ENCODE results near the gene PLA2G7. TPM values are rescaled to one million over a fixed set of nuclear protein-coding genes. Genes with fewer than 3 reads are reported as not detected.
"Not testable (repeated sequence)": the region's sequence is repeated elsewhere in the genome, so short reads cannot be mapped to it uniquely, and the experiment has no call there.

Gene PLA2G7
- total and polyA plus RNA-seq, 3 experiments from 2014 or later: 2.1 to 2.4 TPM; not detected in 1

DNA sequence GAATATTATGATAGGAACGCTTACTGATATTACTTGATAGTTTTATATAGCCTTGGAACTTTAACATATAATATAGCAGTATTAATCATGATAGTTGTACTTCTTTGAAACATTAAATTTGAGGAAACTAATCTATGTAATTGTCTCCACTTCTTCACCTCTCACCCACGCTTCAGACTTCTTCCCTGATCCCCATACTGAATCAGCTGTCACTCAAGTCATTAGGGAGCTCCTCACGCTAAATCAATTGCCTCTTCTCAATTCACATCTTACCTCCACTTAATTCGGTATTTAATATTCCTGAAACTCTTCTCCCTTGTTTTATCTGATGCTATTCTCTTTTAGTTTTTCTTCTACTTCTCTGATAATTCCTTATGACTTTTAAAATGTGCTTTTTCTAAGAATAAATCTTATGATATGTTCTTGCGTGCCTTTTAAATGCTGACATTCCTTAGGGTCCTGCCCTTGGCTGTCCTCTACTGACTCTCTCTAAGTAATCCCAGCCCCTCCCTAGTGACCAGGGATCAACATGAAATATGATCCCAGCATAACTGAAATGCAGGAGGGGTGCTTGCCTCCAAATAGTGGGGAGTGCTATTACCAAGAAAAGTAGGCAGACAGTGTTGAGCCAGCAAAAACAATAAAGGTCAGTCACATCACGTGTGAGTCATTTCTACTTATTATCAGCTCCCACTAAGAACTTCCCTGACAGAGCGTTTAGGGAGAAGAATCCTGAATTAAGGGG, 21.5 kb upstream of the PLA2G7 start:
- ChIA-PET POLR2A (no interaction called here), CTCF (no interaction called here)
- H3K27ac Mint-ChIP-seq: no peak overlapping the region
- H3K4me1 Mint-ChIP-seq: no peaks in the 10 kb centered on the region
- Histone ChIP-seq H3K9me3 (ENCODE audit: low read length) (no peaks in the 10 kb centered on the region), H3K4me1 (ENCODE audit: insufficient read depth, low read length) (no peaks in the 10 kb centered on the region), H3K27me3 (ENCODE audit: insufficient read depth, low read length, poor library complexity, severe bottlenecking) (no peaks in the 10 kb centered on the region), H3K36me3 (ENCODE audit: insufficient read depth, low read length) (no peaks in the 10 kb centered on the region), H3K4me3 (ENCODE audit: low read length) (no peak overlapping the region), H3K27ac (ENCODE audit: low read depth, low read length) (no peak overlapping the region)
- peaks cover 0 to 2% (median 0%) of the 10 kb centered on the region in 5 donors for H3K9me3 Mint-ChIP-seq
- DNase-seq: no peak
- H3K36me3 Mint-ChIP-seq: no peaks in the 10 kb centered on the region
- H3K27me3 Mint-ChIP-seq: peaks cover 10 to 29% of the 10 kb centered on the region in 2 donors
- H3K4me3 Mint-ChIP-seq: no peak overlapping the region

- Histone ChIP-seq H3K27ac (ENCODE audit: low read depth, low read length) (no peak overlapping the region), H3K9me3 (ENCODE audit: low read length) (no peaks in the 10 kb centered on the region), H3K36me3 (ENCODE audit: insufficient read depth, low read length) (no peaks in the 10 kb centered on the region), H3K27me3 (ENCODE audit: insufficient read depth, low read length, poor library complexity, severe bottlenecking) (no peaks in the 10 kb centered on the region), H3K4me1 (ENCODE audit: insufficient read depth, low read length) (no peaks in the 10 kb centered on the region), H3K4me3 (ENCODE audit: low read length) (no peak overlapping the region)
- DNase-seq: no peak
- CTCF ChIA-PET: no interaction called here
- no peaks in the 10 kb centered on the region for H3K36me3 Mint-ChIP-seq
- POLR2A ChIA-PET: no interaction called here
- H3K27me3 Mint-ChIP-seq: peaks cover 8 to 28% of the 10 kb centered on the region in 2 donors
- H3K4me3 Mint-ChIP-seq: no peak overlapping the region
- no peaks in the 10 kb centered on the region for H3K4me1 Mint-ChIP-seq
- H3K9me3 Mint-ChIP-seq: no peaks in the 10 kb centered on the region
- H3K27ac Mint-ChIP-seq: no peak overlapping the region
Measured at GRCh38 chr6:46755865-46756264, 20.7 kb upstream of the PLA2G7 start.

- peaks cover 4 to 31% of the 10 kb centered on the region in 2 donors for H3K27me3 Mint-ChIP-seq
- POLR2A ChIA-PET: no interaction called here
- H3K4me3 Mint-ChIP-seq: no peak overlapping the region
- DNase-seq: no peak
- no peaks in the 10 kb centered on the region for H3K4me1 ChIP-seq (ENCODE audit: insufficient read depth, low read length)
- CTCF ChIA-PET: no interaction called here
- no peaks in the 10 kb centered on the region for H3K36me3 Mint-ChIP-seq
- no peaks in the 10 kb centered on the region for H3K9me3 Mint-ChIP-seq
- no peaks in the 10 kb centered on the region for H3K4me1 Mint-ChIP-seq
- no peak overlapping the region for H3K4me3 ChIP-seq (ENCODE audit: low read length)
- no peaks in the 10 kb centered on the region for H3K9me3 ChIP-seq (ENCODE audit: low read length)
- no peaks in the 10 kb centered on the region for H3K27me3 ChIP-seq (ENCODE audit: insufficient read depth, low read length, poor library complexity, severe bottlenecking)
- H3K27ac ChIP-seq (ENCODE audit: low read depth, low read length): no peak overlapping the region
- no peak overlapping the region for H3K27ac Mint-ChIP-seq
- no peaks in the 10 kb centered on the region for H3K36me3 ChIP-seq (ENCODE audit: insufficient read depth, low read length)
Measured at GRCh38 chr6:46751658-46752057, 16.5 kb upstream of the PLA2G7 start.

DNA sequence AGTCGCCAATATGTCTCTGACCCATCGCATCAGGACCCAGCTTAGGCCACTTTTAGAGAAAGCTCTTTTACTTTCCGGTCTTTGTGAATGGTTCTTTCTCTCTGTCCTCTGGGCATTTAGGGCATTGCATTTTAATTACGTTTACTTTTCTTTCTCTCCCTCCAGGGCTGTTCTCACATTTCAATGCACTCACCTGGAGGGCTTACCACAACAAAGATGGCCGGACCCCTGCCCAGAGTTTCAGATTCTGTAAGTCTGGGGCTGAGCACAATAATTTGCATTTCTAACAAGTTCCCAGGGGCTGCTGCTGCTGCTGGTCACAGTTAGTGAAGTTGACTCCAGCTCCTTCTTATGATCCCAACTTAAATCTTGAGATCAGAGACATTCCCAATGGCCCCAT, 14.6 kb upstream of the PLA2G7 start:
- Histone ChIP-seq H3K4me3 (ENCODE audit: low read length) (no peak overlapping the region), H3K27me3 (ENCODE audit: insufficient read depth, low read length, poor library complexity, severe bottlenecking) (no peaks in the 10 kb centered on the region), H3K27ac (ENCODE audit: low read depth, low read length) (no peak overlapping the region), H3K36me3 (ENCODE audit: insufficient read depth, low read length) (no peaks in the 10 kb centered on the region), H3K4me1 (ENCODE audit: insufficient read depth, low read length) (no peaks in the 10 kb centered on the region), H3K9me3 (ENCODE audit: low read length) (no peaks in the 10 kb centered on the region)
- no peak overlapping the region for H3K27ac Mint-ChIP-seq
- POLR2A ChIA-PET: no interaction called here
- peaks cover 4 to 31% of the 10 kb centered on the region in 2 donors for H3K27me3 Mint-ChIP-seq
- H3K36me3 Mint-ChIP-seq: no peaks in the 10 kb centered on the region
- no peaks in the 10 kb centered on the region for H3K4me1 Mint-ChIP-seq
- H3K4me3 Mint-ChIP-seq: no peak overlapping the region
- DNase-seq: no peak
- CTCF ChIA-PET: no interaction called here
- H3K9me3 Mint-ChIP-seq: no peaks in the 10 kb centered on the region

GRCh38 chr6:46748940-46749503, 13.8 kb upstream of the PLA2G7 start:
- H3K9me3 Mint-ChIP-seq: no peaks in the 10 kb centered on the region
- no peak overlapping the region for H3K4me3 Mint-ChIP-seq
- Histone ChIP-seq H3K4me3 (ENCODE audit: low read length) (no peak overlapping the region), H3K36me3 (ENCODE audit: insufficient read depth, low read length) (no peaks in the 10 kb centered on the region), H3K27me3 (ENCODE audit: insufficient read depth, low read length, poor library complexity, severe bottlenecking) (no peaks in the 10 kb centered on the region), H3K4me1 (ENCODE audit: insufficient read depth, low read length) (no peaks in the 10 kb centered on the region), H3K9me3 (ENCODE audit: low read length) (no peaks in the 10 kb centered on the region), H3K27ac (ENCODE audit: low read depth, low read length) (no peak overlapping the region)
- no peak for DNase-seq
- H3K27me3 Mint-ChIP-seq: peaks cover 4 to 27% of the 10 kb centered on the region in 2 donors
- no peak overlapping the region for H3K27ac Mint-ChIP-seq
- CTCF ChIA-PET: no interaction called here
- no peaks in the 10 kb centered on the region for H3K36me3 Mint-ChIP-seq
- H3K4me1 Mint-ChIP-seq: no peaks in the 10 kb centered on the region
- POLR2A ChIA-PET: no interaction called here

DNA sequence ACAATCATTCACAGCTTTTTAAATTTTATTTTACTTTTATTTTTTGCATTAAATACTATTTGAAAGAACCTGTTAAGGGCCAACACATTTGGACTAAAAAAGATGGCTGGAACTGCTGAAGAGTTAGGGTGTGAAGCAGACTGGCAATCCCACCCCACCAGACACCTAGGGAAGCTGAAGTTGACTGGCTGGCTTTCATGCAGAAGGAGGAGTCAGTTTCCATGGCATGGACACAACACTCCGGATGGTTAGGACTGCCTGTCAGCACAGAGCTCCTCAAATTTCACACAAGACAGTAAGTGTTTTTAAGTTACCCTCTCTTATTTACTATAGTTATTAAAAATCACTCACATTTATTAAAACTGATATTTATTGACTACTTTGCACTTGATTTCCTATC, 11.5 kb upstream of the PLA2G7 start, which contains the start of gene ANKRD66:
Gene ANKRD66 (plus strand): TSS at position 238 of the 400 bp plus-strand sequence. CDS start 5,016 bp downstream, outside the sequence.
- ChIA-PET CTCF (no interaction called here), POLR2A (no interaction called here)
- Mint-ChIP-seq H3K27me3 (peaks cover 2 to 14% of the 10 kb centered on the region in 2 donors), H3K36me3 (no peaks in the 10 kb centered on the region), H3K4me3 (no peak within 1 kb of the TSS), H3K9me3 (no peaks in the 10 kb centered on the region), H3K4me1 (no peaks in the 10 kb centered on the region), H3K27ac (no peak within 1 kb of the TSS)
- no peak for DNase-seq
- Histone ChIP-seq H3K27ac (ENCODE audit: low read depth, low read length) (no peak within 1 kb of the TSS), H3K27me3 (ENCODE audit: insufficient read depth, low read length, poor library complexity, severe bottlenecking) (no peaks in the 10 kb centered on the region), H3K4me3 (ENCODE audit: low read length) (no peak within 1 kb of the TSS), H3K36me3 (ENCODE audit: insufficient read depth, low read length) (no peaks in the 10 kb centered on the region), H3K4me1 (ENCODE audit: insufficient read depth, low read length) (no peaks in the 10 kb centered on the region), H3K9me3 (ENCODE audit: low read length) (no peaks in the 10 kb centered on the region)

GRCh38 chr6:46745973-46746372, 10.8 kb upstream of the PLA2G7 start:
- Histone ChIP-seq H3K36me3 (ENCODE audit: insufficient read depth, low read length) (no peaks in the 10 kb centered on the region), H3K4me3 (ENCODE audit: low read length) (no peak overlapping the region), H3K27me3 (ENCODE audit: insufficient read depth, low read length, poor library complexity, severe bottlenecking) (no peaks in the 10 kb centered on the region), H3K4me1 (ENCODE audit: insufficient read depth, low read length) (no peaks in the 10 kb centered on the region), H3K9me3 (ENCODE audit: low read length) (no peaks in the 10 kb centered on the region), H3K27ac (ENCODE audit: low read depth, low read length) (no peak overlapping the region)
- H3K9me3 Mint-ChIP-seq: no peaks in the 10 kb centered on the region
- POLR2A ChIA-PET: no interaction called here
- no peak overlapping the region for H3K4me3 Mint-ChIP-seq
- H3K27ac Mint-ChIP-seq: no peak overlapping the region
- CTCF ChIA-PET: interaction anchor here (1.6 kb wide), 1 partner anchor 11 kb away, joined by 3 read pairs; no protein-coding TSS in a partner anchor
- H3K4me1 Mint-ChIP-seq: no peaks in the 10 kb centered on the region
- no peak for DNase-seq
- H3K27me3 Mint-ChIP-seq: peaks cover 2 to 11% of the 10 kb centered on the region in 2 donors
- H3K36me3 Mint-ChIP-seq: no peaks in the 10 kb centered on the region

GRCh38 chr6:46744159-46744725, 9.1 kb upstream of the PLA2G7 start:
- CTCF ChIA-PET; H3K36me3 Mint-ChIP-seq; H3K27me3 ChIP-seq (ENCODE audit: insufficient read depth, low read length, poor library complexity, severe bottlenecking); H3K27me3 Mint-ChIP-seq; H3K9me3 ChIP-seq (ENCODE audit: low read length); POLR2A ChIA-PET; H3K4me1 ChIP-seq (ENCODE audit: insufficient read depth, low read length); H3K4me1 Mint-ChIP-seq; H3K4me3 ChIP-seq (ENCODE audit: low read length); H3K4me3 Mint-ChIP-seq; H3K27ac ChIP-seq (ENCODE audit: low read depth, low read length); H3K36me3 ChIP-seq (ENCODE audit: insufficient read depth, low read length); H3K27ac Mint-ChIP-seq; DNase-seq; H3K9me3 Mint-ChIP-seq: not testable (repeated sequence)
